Chondrocyte (in vitro differentiated cells): Measurements from ENCODE around the gene ADAMTSL1. TPM values are rescaled to one million over a fixed set of nuclear protein-coding genes. Genes with fewer than 3 reads are reported as not detected.

Experiments
- DNase-seq: peaks from one replicate; pipeline ENCODE4 v3.0.0; 2021; ENCODE audit warnings: mixed read lengths, low spot score
- H3K27ac Mint-ChIP-seq: one replicate; pipeline ENCODE4 v1.8.0; 2021; ENCODE audit warnings: mild to moderate bottlenecking, moderate library complexity, mixed read lengths; ENCODE audit not compliant: unreplicated experiment
- H3K27me3 Mint-ChIP-seq: 2 replicates; pipeline ENCODE4 v1.8.0; 2021; ENCODE audit warnings: low read depth, mixed read lengths
- H3K36me3 Mint-ChIP-seq: 2 replicates; pipeline ENCODE4 v1.8.0; 2021; ENCODE audit warnings: low read depth, mixed read lengths
- H3K4me1 Mint-ChIP-seq: 2 replicates; pipeline ENCODE4 v1.8.0; 2021; ENCODE audit warnings: low read depth, mild to moderate bottlenecking, mixed read lengths
- H3K4me3 Mint-ChIP-seq: one replicate; pipeline ENCODE4 v1.8.0; 2021; ENCODE audit warnings: mild to moderate bottlenecking, moderate library complexity, mixed read lengths; ENCODE audit not compliant: unreplicated experiment
- H3K9me3 Mint-ChIP-seq: 2 replicates; pipeline ENCODE4 v1.8.0; 2021; ENCODE audit warnings: low read depth, mixed read lengths
- CTCF ChIP-seq: fragments of 200-600 bp; sonication (generic); IDR thresholded peaks from 2 replicates; pipeline ENCODE4 v1.5.0; 2021; ENCODE audit warnings: antibody characterized with exemption, mild to moderate bottlenecking, moderate library complexity
- total RNA-seq: library from RNA; stranded (reverse); gene quantifications from 3 replicates; pipeline ENCODE4 v1.2.1, GENCODE V29; 2021

Gene ADAMTSL1
- total RNA-seq, 1 donor from 2014 or later = 1.0 TPM

GRCh38 chr9:18673179-18673578 is 199.2 kb downstream of the ADAMTSL1 start:
- Mint-ChIP-seq H3K27me3 (no peaks in the 10 kb centered on the region), H3K27ac (no peak overlapping the region), H3K4me3 (no peak overlapping the region), H3K9me3 (no peaks in the 10 kb centered on the region), H3K36me3 (no peaks in the 10 kb centered on the region), H3K4me1 (peaks cover 16% of the 10 kb centered on the region)
- no peak for DNase-seq
- TF ChIP-seq CTCF = no peak

GRCh38 chr9:18675332-18675731 is 201.4 kb downstream of the ADAMTSL1 start:
- H3K9me3 Mint-ChIP-seq = no peaks in the 10 kb centered on the region
- no peaks in the 10 kb centered on the region for H3K27me3 Mint-ChIP-seq
- no peak overlapping the region for H3K27ac Mint-ChIP-seq
- H3K4me1 Mint-ChIP-seq = peaks cover 27% of the 10 kb centered on the region
- H3K4me3 Mint-ChIP-seq = no peak overlapping the region
- no peak for DNase-seq
- H3K36me3 Mint-ChIP-seq = no peaks in the 10 kb centered on the region
- no peak for TF ChIP-seq CTCF

GRCh38 chr9:18675973-18676372 is 202.0 kb downstream of the ADAMTSL1 start:
- H3K4me3 Mint-ChIP-seq = no peak overlapping the region
- H3K4me1 Mint-ChIP-seq = peaks cover 27% of the 10 kb centered on the region

GRCh38 chr9:18676525-18676924 is 202.6 kb downstream of the ADAMTSL1 start:
- Mint-ChIP-seq H3K9me3 (no peaks in the 10 kb centered on the region), H3K36me3 (no peaks in the 10 kb centered on the region), H3K4me3 (no peak overlapping the region), H3K27ac (no peak overlapping the region), H3K4me1 (peaks cover 27% of the 10 kb centered on the region), H3K27me3 (no peaks in the 10 kb centered on the region)
- no peak for DNase-seq
- no peak for TF ChIP-seq CTCF

More at GRCh38 chr9:18675973-18676372, 202.0 kb downstream of the ADAMTSL1 start:
- Mint-ChIP-seq H3K9me3 (no peaks in the 10 kb centered on the region), H3K36me3 (no peaks in the 10 kb centered on the region), H3K27me3 (no peaks in the 10 kb centered on the region), H3K27ac (no peak overlapping the region)
- TF ChIP-seq CTCF = no peak
- no peak for DNase-seq

GRCh38 chr9:18678821-18679590 is 205.1 kb downstream of the ADAMTSL1 start:
- Mint-ChIP-seq H3K36me3 (no peaks in the 10 kb centered on the region), H3K27me3 (no peaks in the 10 kb centered on the region), H3K27ac (no peak overlapping the region), H3K4me3 (no peak overlapping the region), H3K4me1 (peaks cover 17% of the 10 kb centered on the region), H3K9me3 (no peaks in the 10 kb centered on the region)
- TF ChIP-seq CTCF = no peak
- DNase-seq = no peak
